ENCODE results near the gene PARD6A.

The PARD6A gene

DNA sequence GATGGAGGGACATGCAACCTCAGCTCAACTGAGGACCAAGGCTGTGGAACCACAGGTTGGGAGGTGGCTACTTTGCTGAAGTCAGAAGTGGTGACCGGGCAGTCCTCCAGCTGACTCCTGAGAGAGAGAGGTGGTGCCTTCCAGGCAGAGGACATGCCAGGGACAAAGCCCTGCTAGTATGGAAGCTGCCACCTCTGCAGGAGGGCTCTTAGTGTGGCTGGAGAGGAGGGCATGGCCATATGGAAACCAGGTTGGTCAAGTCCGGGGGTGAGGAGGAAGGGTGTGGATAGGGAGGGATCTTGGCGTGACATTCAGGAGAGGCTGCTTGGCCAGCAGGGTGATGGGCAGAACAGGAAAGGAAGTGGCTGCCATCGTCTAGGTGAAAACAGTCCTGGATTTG is 11.5 kb downstream of the PARD6A start:
- H3K4me3 ChIP-seq (ENCODE audit: control insufficient read depth, low read depth, low read length), result no peak overlapping the region
- TF ChIP-seq, protein P1, sequence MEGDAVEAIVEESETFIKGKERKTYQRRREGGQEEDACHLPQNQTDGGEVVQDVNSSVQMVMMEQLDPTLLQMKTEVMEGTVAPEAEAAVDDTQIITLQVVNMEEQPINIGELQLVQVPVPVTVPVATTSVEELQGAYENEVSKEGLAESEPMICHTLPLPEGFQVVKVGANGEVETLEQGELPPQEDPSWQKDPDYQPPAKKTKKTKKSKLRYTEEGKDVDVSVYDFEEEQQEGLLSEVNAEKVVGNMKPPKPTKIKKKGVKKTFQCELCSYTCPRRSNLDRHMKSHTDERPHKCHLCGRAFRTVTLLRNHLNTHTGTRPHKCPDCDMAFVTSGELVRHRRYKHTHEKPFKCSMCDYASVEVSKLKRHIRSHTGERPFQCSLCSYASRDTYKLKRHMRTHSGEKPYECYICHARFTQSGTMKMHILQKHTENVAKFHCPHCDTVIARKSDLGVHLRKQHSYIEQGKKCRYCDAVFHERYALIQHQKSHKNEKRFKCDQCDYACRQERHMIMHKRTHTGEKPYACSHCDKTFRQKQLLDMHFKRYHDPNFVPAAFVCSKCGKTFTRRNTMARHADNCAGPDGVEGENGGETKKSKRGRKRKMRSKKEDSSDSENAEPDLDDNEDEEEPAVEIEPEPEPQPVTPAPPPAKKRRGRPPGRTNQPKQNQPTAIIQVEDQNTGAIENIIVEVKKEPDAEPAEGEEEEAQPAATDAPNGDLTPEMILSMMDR (conservative IDR thresholded peaks at IDR 0.05; ENCODE audit: control insufficient read depth, insufficient read depth, low read depth, low read length), result no peak
- no peak for DNase-seq (ENCODE audit: low read depth)

GRCh38 chr16:67672739-67673662 is 12.2 kb downstream of the PARD6A start:
- peak; percentile 74 for DNase-seq (ENCODE audit: low read depth)
- TF ChIP-seq, protein P1 (conservative IDR thresholded peaks at IDR 0.05; ENCODE audit: control insufficient read depth, insufficient read depth, low read depth, low read length), result peak; percentile 90
- no peak overlapping the region for H3K4me3 ChIP-seq (ENCODE audit: control insufficient read depth, low read depth, low read length)

DNA sequence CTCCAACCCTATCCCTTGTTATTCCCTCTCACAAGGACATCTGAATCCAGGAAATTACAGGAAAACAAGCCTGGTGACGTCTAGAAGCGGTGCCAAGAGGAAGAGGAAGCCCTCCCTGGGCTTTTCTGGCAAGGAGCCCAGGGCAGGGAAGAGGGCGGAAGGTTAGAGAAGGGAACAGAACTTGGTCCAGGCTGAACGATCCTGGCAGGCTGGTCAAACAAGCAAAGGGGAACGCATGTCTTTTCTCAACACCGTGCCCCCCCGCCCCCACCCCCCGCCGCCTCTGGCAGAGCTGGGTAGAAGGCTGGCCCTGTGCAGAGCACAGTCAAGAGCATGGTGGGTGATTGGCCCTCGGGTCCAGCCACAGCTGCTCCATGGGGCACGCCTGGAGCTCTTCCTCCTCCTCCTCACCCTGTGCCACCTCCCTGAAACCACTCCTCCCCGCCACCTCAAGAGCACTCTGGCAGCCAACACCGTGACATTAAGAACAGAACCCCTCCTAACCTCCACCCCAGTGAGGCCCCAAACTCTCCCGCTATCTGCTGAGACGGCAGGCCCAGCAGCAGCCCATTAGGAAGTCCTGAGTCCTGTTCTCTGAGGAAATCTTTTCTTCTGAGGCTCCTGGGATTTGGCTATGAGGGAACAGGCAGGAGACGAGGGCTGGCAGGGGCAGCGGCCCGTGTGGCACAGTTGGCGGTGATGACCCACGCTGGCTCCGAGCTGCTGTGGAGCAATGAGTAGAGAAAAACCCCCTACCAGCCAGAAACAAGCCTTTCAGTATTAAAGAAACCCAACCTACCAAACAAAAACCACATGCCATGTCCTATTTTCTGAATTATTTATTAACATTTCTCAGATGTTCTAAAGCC is 13.2 kb downstream of the PARD6A start:
- TF ChIP-seq, protein P1 (conservative IDR thresholded peaks at IDR 0.05; ENCODE audit: control insufficient read depth, insufficient read depth, low read depth, low read length), result no peak
- no peak overlapping the region for H3K4me3 ChIP-seq (ENCODE audit: control insufficient read depth, low read depth, low read length)
- DNase-seq (ENCODE audit: low read depth), result peak; percentile 27

DNA sequence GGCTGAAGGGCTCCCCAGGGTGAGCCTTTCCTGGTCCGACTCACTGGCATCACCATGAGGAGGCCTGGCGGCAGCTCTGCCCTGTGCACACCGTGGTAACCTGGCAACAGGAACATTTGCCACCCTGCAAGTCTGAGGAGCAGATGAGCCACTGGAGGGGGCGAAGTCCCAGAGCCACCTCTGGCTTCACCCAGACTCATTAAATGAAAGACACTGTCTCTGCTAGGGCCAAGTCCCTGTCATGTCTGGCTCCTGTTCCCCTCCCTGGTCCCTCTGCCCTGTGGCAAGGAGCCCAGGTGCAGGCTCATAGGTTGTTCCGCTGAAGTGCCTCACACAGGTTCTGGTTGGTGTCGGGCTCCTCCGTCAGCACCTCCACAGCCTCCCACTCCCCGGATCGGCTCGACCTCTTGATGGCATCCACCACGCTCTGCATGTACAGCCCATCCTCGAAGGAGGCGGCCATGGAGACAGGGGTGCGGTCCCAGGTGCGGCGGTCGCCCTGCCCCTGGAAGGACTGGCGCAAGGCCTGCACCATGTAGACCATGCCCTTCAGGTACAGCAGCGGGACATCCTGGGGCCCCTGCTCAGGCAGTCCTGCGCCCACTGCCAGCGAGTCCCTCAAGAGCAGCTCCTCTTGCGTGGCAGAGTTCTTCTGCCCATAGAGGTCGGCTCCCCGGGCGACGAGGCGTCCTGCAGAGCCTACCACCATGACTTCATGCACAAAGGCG is 14.3 kb downstream of the PARD6A start:
- H3K4me3 ChIP-seq (ENCODE audit: control insufficient read depth, low read depth, low read length), result no peak overlapping the region
- DNase-seq (ENCODE audit: low read depth), result no peak
- TF ChIP-seq, protein P1 (conservative IDR thresholded peaks at IDR 0.05; ENCODE audit: control insufficient read depth, insufficient read depth, low read depth, low read length), result no peak

DNA sequence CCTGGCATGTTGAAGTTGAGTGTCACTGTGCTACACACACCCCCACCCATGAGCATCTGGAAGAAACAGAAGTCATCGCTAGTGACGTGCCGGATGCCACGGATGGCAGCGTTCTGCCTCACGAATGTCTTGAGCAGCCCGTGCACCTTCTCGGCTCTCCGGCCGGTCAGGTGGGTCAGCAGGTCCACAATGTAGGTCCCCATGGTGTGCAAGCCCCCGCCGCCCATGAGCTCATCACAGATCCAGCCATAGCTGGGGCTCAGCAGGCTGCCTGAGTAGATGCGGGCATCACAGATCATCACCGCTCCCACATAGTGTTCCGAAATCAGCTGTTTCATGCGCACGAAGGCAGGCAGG is 14.8 kb downstream of the PARD6A start:
- no peak overlapping the region for H3K4me3 ChIP-seq (ENCODE audit: control insufficient read depth, low read depth, low read length)
- TF ChIP-seq, protein P1 (conservative IDR thresholded peaks at IDR 0.05; ENCODE audit: control insufficient read depth, insufficient read depth, low read depth, low read length), result no peak
- DNase-seq (ENCODE audit: low read depth), result no peak

- TF ChIP-seq, protein P1 (conservative IDR thresholded peaks at IDR 0.05; ENCODE audit: control insufficient read depth, insufficient read depth, low read depth, low read length), result no peak
- no peak overlapping the region for H3K4me3 ChIP-seq (ENCODE audit: control insufficient read depth, low read depth, low read length)
- no peak for DNase-seq (ENCODE audit: low read depth)
These were observed 15.2 kb downstream of the PARD6A start for GRCh38 chr16:67675999-67676398.

Measured in fibroblast of mammary gland (primary cell).